K562 (cell line): ENCODE results near the gene CFAP141. TPM values are rescaled to one million over a fixed set of nuclear protein-coding genes. Genes with fewer than 3 reads are reported as not detected.
A peak's percentile ranks its signal among the peaks of the same experiment; 100 is the strongest.

Experiments used
- EP400 ChIP-seq: fragments of 450-650 bp; IDR thresholded peaks from 2 replicates; pipeline ENCODE4 v1.6.1; 2017; ENCODE audit warnings: antibody characterized with exemption, mild to moderate bottlenecking, moderate library complexity
- ERF ChIP-seq: fragments of 450-650 bp; formaldehyde crosslinking; IDR thresholded peaks from 2 replicates; pipeline ENCODE4 v1.4.0; 2020; ENCODE audit warnings: mild to moderate bottlenecking, mixed read lengths
- GABPB1 ChIP-seq: sonication (generic); formaldehyde crosslinking; IDR thresholded peaks from 2 replicates; pipeline ENCODE4 v1.8.0; 2022; ENCODE audit warnings: mild to moderate bottlenecking, missing genetic modification reagents
- RFX7 ChIP-seq: fragments of 250-450 bp; sonication (Bioruptor Pico); IDR thresholded peaks from 2 replicates; pipeline ENCODE4 v1.5.1; 2021; ENCODE audit warnings: mild to moderate bottlenecking
- SMAD4 ChIP-seq: fragments of 250-450 bp; sonication (Bioruptor Pico); conservative IDR thresholded peaks from 2 replicates; pipeline ENCODE4 v1.8.0; 2021; ENCODE audit warnings: inconsistent platforms, mild to moderate bottlenecking, moderate library complexity
- ZFPM2 ChIP-seq: fragments of 250-450 bp; sonication (Bioruptor Pico); IDR thresholded peaks from 2 replicates; pipeline ENCODE4 v1.5.1; 2022; ENCODE audit warnings: mild to moderate bottlenecking
- polyA plus RNA-seq, 8 experiments: library from polyadenylated mRNA; depleted of rRNA in 4 of 8; stranded (reverse) in 5 of 8; unstranded in 3 of 8; fragments of >200 nt; fragmentation: Nextera tagmentation in 2 of 8; fragmentation: Illumina TruSeq in 1 of 8; extraction: Ambion mirVana in 2 of 8; extraction: Trizol in 1 of 8; gene quantifications; 2 replicates each; pipeline versions ENCODE4 v1.2.1 to v1.2.3, GENCODE V29; 2011 to 2014; ENCODE audit warnings: inconsistent platforms in 1 of 8, missing spikeins in 1 of 8
- total RNA-seq, 7 experiments: library from RNA; depleted of rRNA in 6 of 7; stranded (reverse); fragments of >200 nt in 6 of 7; fragmentation: Illumina TruSeq in 2 of 7; extraction: Trizol in 2 of 7; gene quantifications; 2 replicates each; pipeline versions ENCODE4 v1.2.1 to v1.2.3, GENCODE V29; 2011 to 2021; ENCODE audit warnings: low replicate concordance in 1 of 7
- TF ChIP-seq, protein P1 (sequence below), 2 experiments: fragments of 450-650 bp in 1 of 2; sonication (generic) in 1 of 2; formaldehyde crosslinking; conservative IDR thresholded peaks; 2 replicates each; pipeline versions ENCODE4 v1.4.0 to v1.8.1; 2020 to 2022; ENCODE audit warnings: mild to moderate bottlenecking in 1 of 2, missing genetic modification reagents in 1 of 2
- TF ChIP-seq, protein P2 (sequence below), 2 experiments: fragments of 450-650 bp; formaldehyde crosslinking in 1 of 2; IDR thresholded peaks; 2 replicates each; pipeline versions ENCODE4 v1.4.0 to v1.6.1; 2014 to 2020; ENCODE audit warnings: mild to moderate bottlenecking in 2 of 2, borderline replicate concordance in 1 of 2, low read depth in 1 of 2
- TF ChIP-seq, protein P3 (sequence below), 2 experiments: fragments of 250-450 bp in 1 of 2; fragments of 450-650 bp in 1 of 2; sonication (Bioruptor Pico) in 1 of 2; IDR thresholded peaks; 2 replicates each; pipeline versions ENCODE4 v1.6.1 to v1.8.0; 2016 to 2021; ENCODE audit warnings: mild to moderate bottlenecking in 2 of 2, moderate library complexity in 2 of 2, missing compliant biosample characterization in 1 of 2, missing genetic modification characterization in 1 of 2
- TF ChIP-seq, protein P4 (sequence below): sonication (generic); IDR thresholded peaks from 2 replicates; pipeline ENCODE4 v1.6.1; 2016

The CFAP141 gene
- total and polyA plus RNA-seq, 9 of the 15 experiments (the other 6 are each of a cell fraction or from before 2014, with no cell fraction given): not detected

DNA sequence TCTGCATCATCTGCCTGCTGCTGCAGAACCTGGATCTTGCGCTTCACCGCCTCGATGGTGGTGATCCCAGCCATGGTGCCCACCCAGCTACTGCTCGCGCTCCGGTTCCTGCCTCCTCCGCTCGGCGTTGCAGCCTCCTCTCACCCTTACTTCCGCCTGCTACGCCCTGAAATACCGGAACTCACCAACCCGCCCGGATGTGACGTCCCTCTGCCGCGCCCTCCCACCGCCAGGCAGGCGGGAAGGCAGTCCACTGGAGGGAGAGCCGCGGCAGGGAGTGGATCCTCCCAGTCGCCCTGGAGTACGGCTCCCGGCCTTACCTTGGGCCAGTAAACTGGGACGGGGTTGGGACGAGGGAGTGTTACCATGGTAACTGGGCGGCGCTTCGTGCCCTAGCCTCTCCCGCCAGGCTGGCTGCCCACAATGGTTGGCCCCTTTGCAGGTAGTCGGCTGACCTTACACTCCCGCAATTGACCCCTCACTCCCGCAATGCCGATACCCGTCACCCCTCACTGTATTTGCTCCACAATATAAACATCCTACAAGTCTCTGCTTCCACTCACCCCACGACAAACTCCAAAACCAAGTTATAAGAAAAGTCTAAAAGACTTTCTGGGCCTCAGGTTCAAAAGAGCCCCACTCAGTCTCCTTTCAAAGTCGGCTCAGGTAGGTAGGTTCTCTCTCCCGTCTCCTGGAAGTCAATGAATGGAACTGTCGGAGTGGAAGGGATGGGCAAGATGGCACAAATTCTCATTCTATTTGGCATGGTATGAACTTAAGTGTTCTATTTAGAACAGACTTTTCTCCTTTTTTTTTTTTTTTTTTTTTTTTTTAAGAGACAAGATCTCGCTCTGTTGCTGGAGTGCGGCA lies 22.9 kb downstream of the CFAP141 start (continued):
- TF ChIP-seq, protein P1, sequence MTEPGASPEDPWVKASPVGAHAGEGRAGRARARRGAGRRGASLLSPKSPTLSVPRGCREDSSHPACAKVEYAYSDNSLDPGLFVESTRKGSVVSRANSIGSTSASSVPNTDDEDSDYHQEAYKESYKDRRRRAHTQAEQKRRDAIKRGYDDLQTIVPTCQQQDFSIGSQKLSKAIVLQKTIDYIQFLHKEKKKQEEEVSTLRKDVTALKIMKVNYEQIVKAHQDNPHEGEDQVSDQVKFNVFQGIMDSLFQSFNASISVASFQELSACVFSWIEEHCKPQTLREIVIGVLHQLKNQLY (CRISPR knock-in tag; conservative IDR thresholded peaks at IDR 0.05): no peak
- TF ChIP-seq, protein P2, sequence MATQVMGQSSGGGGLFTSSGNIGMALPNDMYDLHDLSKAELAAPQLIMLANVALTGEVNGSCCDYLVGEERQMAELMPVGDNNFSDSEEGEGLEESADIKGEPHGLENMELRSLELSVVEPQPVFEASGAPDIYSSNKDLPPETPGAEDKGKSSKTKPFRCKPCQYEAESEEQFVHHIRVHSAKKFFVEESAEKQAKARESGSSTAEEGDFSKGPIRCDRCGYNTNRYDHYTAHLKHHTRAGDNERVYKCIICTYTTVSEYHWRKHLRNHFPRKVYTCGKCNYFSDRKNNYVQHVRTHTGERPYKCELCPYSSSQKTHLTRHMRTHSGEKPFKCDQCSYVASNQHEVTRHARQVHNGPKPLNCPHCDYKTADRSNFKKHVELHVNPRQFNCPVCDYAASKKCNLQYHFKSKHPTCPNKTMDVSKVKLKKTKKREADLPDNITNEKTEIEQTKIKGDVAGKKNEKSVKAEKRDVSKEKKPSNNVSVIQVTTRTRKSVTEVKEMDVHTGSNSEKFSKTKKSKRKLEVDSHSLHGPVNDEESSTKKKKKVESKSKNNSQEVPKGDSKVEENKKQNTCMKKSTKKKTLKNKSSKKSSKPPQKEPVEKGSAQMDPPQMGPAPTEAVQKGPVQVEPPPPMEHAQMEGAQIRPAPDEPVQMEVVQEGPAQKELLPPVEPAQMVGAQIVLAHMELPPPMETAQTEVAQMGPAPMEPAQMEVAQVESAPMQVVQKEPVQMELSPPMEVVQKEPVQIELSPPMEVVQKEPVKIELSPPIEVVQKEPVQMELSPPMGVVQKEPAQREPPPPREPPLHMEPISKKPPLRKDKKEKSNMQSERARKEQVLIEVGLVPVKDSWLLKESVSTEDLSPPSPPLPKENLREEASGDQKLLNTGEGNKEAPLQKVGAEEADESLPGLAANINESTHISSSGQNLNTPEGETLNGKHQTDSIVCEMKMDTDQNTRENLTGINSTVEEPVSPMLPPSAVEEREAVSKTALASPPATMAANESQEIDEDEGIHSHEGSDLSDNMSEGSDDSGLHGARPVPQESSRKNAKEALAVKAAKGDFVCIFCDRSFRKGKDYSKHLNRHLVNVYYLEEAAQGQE (IDR thresholded peaks at IDR 0.05; ENCODE audit: borderline replicate concordance): 0 out of 2 replicates have a peak, but pooled peaks have one; percentile 4
- TF ChIP-seq, protein P2 (CRISPR knock-in tag; IDR thresholded peaks at IDR 0.05; ENCODE audit: low read depth): no peak
- TF ChIP-seq SMAD4 (CRISPR knock-in tag) (peak; percentile 53; the same call in 1 of the 2 replicates), ZFPM2 (CRISPR knock-in tag) (no peak), ERF (no peak; the same call in 1 of the 2 replicates), RFX7 (no peak), GABPB1 (CRISPR knock-in tag) (peak; percentile 98), EP400 (peak; percentile 91)
- TF ChIP-seq, protein P3, sequence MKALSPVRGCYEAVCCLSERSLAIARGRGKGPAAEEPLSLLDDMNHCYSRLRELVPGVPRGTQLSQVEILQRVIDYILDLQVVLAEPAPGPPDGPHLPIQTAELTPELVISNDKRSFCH (CRISPR knock-in tag; IDR thresholded peaks at IDR 0.05): no peak
- TF ChIP-seq, protein P3 (tag; IDR thresholded peaks at IDR 0.05): peak; percentile 72; the same call in 1 of the 2 replicates
- TF ChIP-seq, protein P4, sequence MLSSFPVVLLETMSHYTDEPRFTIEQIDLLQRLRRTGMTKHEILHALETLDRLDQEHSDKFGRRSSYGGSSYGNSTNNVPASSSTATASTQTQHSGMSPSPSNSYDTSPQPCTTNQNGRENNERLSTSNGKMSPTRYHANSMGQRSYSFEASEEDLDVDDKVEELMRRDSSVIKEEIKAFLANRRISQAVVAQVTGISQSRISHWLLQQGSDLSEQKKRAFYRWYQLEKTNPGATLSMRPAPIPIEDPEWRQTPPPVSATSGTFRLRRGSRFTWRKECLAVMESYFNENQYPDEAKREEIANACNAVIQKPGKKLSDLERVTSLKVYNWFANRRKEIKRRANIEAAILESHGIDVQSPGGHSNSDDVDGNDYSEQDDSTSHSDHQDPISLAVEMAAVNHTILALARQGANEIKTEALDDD: no peak; the same call in 1 of the 2 replicates
